Measurements from ENCODE around the gene NR2E3.

DNA sequence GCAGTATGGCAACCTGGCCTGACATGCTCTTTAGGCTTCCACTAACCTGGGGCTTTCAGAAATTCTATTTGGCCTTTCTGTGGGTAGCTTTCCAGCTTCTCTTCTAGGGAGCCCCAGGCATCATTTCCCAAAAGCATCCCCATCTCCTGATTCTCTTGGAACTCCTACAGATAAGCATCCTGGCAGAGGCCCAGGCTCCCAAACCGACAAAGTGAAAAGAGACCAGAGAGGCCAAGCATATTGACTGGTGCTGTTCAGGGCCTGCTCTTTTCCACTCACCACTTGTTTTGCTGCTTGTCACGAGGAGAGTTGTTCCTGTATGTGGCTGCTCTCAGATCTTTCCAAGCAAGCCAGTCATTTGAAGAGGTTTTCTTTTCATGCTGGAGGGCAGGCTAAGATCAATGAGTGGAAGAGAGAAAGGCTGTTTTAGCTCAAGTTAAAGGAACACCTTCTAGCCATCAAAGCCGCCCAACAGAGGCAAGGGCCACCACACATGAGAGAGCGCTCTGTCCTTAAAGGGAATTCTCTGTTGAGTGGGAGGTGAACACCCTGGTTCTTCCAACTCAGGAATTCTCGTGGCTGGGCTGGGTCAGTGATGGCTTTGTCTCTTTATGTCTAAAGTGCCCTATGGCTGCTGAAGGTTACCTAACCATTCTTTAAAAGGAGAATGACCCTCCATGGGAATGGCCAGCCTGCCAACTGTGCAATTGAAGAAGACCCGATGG, 31.1 kb upstream of the NR2E3 start:
- TF ChIP-seq, protein P1, sequence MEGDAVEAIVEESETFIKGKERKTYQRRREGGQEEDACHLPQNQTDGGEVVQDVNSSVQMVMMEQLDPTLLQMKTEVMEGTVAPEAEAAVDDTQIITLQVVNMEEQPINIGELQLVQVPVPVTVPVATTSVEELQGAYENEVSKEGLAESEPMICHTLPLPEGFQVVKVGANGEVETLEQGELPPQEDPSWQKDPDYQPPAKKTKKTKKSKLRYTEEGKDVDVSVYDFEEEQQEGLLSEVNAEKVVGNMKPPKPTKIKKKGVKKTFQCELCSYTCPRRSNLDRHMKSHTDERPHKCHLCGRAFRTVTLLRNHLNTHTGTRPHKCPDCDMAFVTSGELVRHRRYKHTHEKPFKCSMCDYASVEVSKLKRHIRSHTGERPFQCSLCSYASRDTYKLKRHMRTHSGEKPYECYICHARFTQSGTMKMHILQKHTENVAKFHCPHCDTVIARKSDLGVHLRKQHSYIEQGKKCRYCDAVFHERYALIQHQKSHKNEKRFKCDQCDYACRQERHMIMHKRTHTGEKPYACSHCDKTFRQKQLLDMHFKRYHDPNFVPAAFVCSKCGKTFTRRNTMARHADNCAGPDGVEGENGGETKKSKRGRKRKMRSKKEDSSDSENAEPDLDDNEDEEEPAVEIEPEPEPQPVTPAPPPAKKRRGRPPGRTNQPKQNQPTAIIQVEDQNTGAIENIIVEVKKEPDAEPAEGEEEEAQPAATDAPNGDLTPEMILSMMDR (conservative IDR thresholded peaks at IDR 0.05; ENCODE audit: low read length) = no peak
- no peak for TF ChIP-seq EZH2phosphoT487 (IDR thresholded peaks at IDR 0.05; ENCODE audit: borderline replicate concordance)
